ENCODE results near the gene DPP10.
"Not testable (repeated sequence)": the region's sequence is repeated elsewhere in the genome, so short reads cannot be mapped to it uniquely, and the experiment has no call there.

The DPP10 gene

DNA sequence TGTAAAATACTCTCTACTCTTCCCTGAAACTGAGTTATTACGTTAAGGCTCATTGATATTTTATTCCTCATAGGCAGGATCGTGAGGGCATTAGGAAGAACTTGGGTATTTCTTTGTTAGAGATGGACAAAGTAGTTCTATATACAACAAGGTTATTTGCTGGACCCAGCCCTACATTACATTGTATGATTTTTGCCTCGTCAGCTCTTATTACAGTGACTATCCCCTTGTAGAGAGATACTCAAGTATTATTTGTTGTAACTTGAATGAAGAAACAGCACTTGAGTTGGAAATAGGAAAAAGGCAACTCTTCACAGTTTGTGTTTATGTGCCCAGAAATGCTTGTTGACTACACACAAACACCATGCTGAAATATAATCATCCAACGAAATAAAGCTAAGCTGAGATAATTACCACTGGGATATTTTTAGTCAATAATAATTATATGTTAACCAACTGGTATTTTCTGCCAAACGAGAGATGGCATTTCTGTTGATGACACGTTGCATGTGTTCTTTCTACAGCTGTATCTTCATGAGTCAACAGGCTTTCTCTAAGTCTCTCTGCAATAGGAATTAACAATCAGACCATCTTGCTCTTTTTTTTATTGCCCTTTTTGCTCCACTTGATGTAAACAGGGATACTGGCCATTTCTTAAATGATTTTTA, 947.6 kb downstream of the DPP10 start:
- no peak for DNase-seq (ENCODE audit: low read depth in 4 of 4, low spot score in 1 of 4)

- DNase-seq (ENCODE audit: low read depth in 4 of 4, low spot score in 1 of 4): no peak
Measured at GRCh38 chr2:115396579-115396978, 954.1 kb downstream of the DPP10 start.

DNA sequence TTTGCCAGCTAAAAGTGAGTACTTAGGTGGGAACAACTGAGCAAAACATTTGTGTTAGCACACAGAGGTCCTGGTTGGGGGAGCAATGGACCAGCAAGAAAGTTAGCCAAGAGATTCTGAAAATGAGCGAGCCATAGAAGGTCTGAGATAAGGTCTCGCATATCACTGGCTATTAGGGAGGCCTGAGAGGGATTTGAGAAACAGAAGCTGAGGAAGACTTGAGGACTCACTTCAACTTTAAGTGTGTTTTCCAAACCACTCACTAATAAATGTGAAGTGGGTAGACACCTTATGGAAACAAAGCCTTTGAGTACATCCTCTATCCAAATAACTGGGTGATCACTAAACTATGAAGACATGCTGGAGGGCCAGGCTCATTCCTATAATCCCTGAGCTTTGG, 958.5 kb downstream of the DPP10 start:
- DNase-seq (ENCODE audit: low read depth in 4 of 4, low spot score in 1 of 4): no peak

DNA sequence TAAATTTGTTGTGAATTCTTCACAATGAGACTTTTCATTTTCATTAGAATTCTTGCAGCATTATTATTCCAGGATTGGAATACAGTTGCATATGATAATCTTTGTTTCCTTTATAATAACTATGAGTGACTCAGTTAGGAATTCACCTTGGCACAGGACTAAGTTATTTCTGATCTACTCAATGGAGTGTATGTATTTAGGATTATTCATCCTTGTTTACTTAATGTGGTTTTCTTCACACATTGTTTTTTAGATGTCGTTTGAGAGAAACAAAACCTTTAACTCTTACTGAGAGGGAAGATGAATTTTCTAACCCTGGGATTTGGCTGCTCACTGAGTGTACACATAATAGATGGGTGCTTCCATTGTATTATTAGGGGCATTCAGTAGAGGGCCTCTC, 970.1 kb downstream of the DPP10 start:
- no peak for DNase-seq (ENCODE audit: low read depth in 4 of 4, low spot score in 1 of 4)

- no peak for DNase-seq (ENCODE audit: low read depth in 4 of 4, low spot score in 1 of 4)
Measured at GRCh38 chr2:115413791-115414190, 971.4 kb downstream of the DPP10 start.

GRCh38 chr2:115414466-115414865, 972.0 kb downstream of the DPP10 start:
- DNase-seq (ENCODE audit: low read depth in 4 of 4, low spot score in 1 of 4): no peak

DNA sequence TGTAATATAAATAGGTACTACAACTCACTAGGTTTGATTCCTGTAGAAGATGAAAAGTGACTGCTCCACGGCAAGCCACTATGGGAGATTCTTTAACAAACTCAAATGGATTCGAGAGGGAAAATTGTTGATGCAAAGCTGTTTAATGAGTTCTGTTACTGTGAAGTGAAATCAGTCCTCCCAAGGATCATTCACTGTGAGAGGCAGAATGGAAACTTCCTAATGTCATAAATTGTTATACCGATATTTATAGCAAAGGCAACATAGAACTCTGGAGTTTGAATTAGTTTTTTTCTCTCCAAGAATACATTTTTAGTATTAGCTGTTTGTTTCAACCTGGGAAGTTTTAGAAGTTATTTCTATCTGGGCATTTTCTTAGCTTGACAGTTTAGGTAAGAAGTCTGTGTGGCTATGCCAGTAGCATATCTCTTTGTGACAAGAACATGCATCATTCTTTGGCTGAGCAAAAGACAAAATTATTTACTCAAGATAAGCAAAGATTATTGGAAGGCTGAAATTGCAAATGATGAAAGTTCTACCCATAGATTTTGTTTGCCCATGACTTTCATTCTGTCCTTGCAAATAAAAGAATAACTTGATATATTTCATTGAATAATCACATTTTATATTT, 979.7 kb downstream of the DPP10 start:
- no peak for DNase-seq (ENCODE audit: low read depth in 4 of 4, low spot score in 1 of 4)

- no peak for DNase-seq (ENCODE audit: low read depth in 4 of 4, low spot score in 1 of 4)
Measured at GRCh38 chr2:115427436-115427835, 985.0 kb downstream of the DPP10 start.

GRCh38 chr2:115440746-115441145, 998.3 kb downstream of the DPP10 start:
- not testable (repeated sequence) for DNase-seq (ENCODE audit: low read depth in 4 of 4, low spot score in 1 of 4)

DNA sequence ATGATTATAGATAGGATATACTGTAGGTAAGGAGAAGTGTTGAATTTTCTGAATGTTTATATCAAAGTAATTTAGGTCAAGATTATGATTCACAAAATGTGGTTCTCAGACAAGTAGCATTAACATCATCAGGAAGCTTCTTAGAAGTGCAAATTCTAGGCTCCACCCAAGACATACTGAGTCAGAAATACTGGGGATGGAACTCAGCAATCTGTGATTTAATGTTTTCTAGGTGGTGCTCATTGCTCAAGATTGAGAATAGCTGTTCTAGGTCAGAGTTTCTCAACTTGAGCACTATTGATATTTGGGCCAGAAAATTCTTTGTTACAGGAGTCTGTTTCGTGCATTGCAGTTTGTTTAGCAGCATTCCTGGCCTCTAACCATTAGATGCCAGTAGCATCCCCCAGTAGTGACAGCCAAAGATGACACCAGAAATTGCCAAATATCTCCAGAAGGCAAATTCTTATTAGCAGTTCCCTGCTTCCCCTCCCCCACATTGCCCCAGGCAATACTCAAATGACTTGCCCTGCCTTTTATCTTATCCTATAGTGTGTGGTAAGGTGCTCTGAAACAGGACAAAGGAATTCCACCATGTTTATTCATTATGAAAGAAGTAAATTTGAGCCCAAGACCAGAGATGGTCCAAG, 1001.2 kb downstream of the DPP10 start:
- no peak for DNase-seq (ENCODE audit: low read depth in 4 of 4, low spot score in 1 of 4)

- no peak for DNase-seq (ENCODE audit: low read depth in 4 of 4, low spot score in 1 of 4)
Measured at GRCh38 chr2:115460008-115460407, 1017.6 kb downstream of the DPP10 start.

- no peak for DNase-seq (ENCODE audit: low read depth in 4 of 4, low spot score in 1 of 4)
Measured at GRCh38 chr2:115480741-115481140, 1038.3 kb downstream of the DPP10 start.

- DNase-seq (ENCODE audit: low read depth in 4 of 4, low spot score in 1 of 4): no peak
Measured at GRCh38 chr2:115481842-115482241, 1039.4 kb downstream of the DPP10 start.

DNA sequence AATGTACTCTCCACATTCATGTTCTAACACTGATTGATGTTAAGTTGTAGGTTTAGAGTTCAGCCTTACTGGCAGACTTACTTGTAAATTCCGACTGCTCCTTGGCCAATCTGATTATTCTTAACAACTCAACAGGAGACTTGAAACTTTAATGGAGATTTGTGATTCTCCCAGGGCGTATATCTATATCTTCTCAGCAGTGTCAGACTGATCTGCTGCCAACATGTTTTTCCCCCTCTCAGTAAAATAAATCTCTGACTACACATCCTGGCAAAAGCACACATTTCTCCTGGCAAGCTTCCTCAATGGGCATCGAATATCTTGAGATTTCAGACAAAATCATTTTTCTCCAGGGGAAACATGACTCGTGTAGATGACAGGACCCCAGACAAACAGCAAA, 1041.2 kb downstream of the DPP10 start:
- DNase-seq (ENCODE audit: low read depth in 4 of 4, low spot score in 1 of 4): no peak

DNA sequence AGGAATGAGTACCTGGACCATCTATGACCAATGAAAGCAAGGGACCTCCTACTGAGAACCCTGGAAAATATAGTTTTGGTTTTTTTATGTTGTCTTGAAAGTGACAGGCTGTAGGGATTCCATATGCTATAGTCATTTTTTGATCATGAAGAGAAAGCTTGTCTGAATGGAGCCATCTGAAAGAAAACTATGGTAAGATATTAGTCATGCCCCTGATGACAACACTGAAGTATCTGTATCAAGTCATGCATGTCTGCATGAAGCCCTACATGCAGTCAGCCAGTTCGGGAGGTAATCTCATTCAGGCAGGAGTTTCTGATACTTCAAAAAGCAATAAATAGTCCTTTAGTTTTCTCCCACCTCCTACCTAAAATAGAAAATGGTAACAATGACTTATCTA, 1042.0 kb downstream of the DPP10 start:
- no peak for DNase-seq (ENCODE audit: low read depth in 4 of 4, low spot score in 1 of 4)

GRCh38 chr2:115484983-115485382, 1042.5 kb downstream of the DPP10 start:
- DNase-seq (ENCODE audit: low read depth in 4 of 4, low spot score in 1 of 4): no peak

DNA sequence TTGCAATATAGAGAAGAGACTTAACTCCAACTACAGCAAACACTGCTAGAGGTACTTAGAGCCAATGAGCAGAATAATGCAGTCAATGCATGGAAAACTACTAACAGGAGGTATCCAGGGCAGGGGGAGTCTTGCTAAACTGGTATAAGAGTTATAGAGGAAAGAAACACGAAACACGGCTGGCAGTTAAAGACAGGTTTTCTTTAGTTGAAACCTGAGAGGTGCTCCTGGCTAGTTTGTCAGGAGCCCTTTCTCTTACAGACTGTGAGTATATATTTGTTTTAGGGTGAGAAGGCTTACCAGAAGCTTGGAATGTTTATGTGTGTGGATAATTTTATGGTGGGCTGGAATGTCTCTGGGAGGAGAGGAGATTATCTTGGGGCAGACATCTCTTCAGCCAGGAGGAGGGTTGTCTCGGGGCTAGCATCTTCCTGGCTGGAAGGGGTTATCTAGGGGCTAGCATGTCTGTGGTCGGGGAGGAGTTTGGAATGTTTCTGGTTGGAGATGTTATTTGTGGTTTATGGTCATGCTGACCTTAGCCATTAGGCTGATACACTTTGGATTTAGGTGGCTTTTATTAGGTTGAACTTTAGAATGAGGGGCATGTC, 1048.8 kb downstream of the DPP10 start:
- no peak for DNase-seq (ENCODE audit: low read depth in 4 of 4, low spot score in 1 of 4)

- no peak for DNase-seq (ENCODE audit: low read depth in 4 of 4, low spot score in 1 of 4)
Measured at GRCh38 chr2:115505331-115505730, 1062.9 kb downstream of the DPP10 start.

DNA sequence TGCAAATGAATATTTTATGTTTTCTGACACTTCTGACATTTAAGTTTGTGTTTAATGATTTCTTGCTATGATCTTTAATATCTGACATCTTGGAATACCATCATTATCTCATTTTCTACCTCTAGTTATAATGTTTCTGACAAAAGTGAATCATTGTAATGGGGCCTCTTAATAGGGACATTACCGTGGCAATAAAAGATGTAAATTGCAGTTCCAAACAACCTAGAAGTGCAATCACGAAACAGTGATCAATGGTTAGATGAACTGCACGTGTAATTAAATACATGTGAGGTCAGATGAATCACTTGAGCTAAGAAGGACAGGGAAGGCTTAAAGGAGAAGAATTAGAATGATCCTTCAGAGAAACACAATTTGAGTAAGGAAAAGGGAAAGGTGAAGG, 1078.3 kb downstream of the DPP10 start:
- no peak for DNase-seq (ENCODE audit: low read depth in 4 of 4, low spot score in 1 of 4)

GRCh38 chr2:115524452-115524851, 1082.0 kb downstream of the DPP10 start:
- DNase-seq (ENCODE audit: low read depth in 4 of 4, low spot score in 1 of 4): no peak

DNA sequence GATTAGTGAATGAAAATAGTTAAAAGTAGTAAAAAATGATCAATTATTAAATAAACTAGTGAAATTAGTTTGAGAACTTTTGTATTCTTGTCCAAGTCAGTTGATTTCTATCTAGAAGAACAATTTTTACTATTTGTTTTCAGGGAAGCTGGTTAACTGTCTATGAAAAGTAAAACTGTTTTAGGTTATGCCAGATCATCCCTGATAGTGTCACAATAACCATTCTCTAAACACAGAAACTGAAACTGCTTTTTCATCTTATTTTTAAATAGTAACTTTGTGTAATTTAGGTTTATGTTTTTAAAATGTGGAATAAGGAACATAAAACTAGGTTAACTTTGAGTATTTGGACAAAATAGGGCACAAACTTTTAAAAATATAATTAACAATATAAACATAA, 1087.2 kb downstream of the DPP10 start:
- no peak for DNase-seq (ENCODE audit: low read depth in 4 of 4, low spot score in 1 of 4)

DNA sequence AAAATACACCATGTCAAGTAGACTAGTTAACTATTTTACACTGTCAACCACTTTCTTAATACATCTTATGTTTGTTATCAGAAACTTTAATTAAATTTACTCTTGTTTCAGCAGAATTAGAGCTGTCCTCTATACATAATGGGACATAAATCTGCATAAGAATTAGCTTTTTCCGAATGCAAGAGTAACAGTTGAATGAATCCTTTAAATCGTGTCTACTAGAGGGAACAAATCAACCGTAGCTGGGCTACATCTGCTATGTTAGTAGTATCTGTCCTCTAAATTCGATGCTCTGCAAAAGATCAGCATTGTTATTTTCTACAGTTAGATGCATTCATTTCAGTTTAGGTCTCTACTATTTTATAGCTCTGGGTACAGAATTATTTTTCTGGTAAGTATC, 1090.6 kb downstream of the DPP10 start:
- DNase-seq (ENCODE audit: low read depth in 4 of 4, low spot score in 1 of 4): no peak

Measured in stimulated activated CD4-positive, alpha-beta T cell treated with anti-CD3 and anti-CD28 coated beads, Interleukin-1b, Interleukin-23, amount 100 ng/mL, for 24 hours (primary cell).